Measurements from ENCODE around the gene ZNF583.

The ZNF583 gene

GRCh38 chr19:56403764-56404704 lies at the start of gene ZNF583:
TSS of gene ZNF583 (plus strand) at chr19:56404332. CDS start at chr19:56407115, 2,783 bp downstream.
- Histone ChIP-seq H3K4me1 (ENCODE audit: control insufficient read depth, insufficient read depth, low read length) (peaks cover 14% of the 10 kb centered on the region), H3K4me3 (ENCODE audit: low read length in 2 of 2) (peak within 1 kb of the TSS; percentile 79 to 97), H3K9ac (ENCODE audit: low read length in 2 of 2) (peak within 1 kb of the TSS; percentile 72 to 96), H3K9me3 (ENCODE audit: control insufficient read depth in 2 of 2, low read length in 2 of 2) (peaks cover 15 to 22% of the 10 kb centered on the region in 2 donors), H3K36me3 (ENCODE audit: control insufficient read depth in 2 of 2, insufficient read depth in 2 of 2, low read length in 2 of 2) (peaks cover 22 to 23% of the 10 kb centered on the region in 2 donors), H3K27me3 (ENCODE audit: control insufficient read depth in 1 of 2, insufficient read depth in 2 of 2, low read length in 2 of 2) (no peaks in the 10 kb centered on the region), H3K27ac (ENCODE audit: low read length) (peak within 1 kb of the TSS; percentile 86)

- Histone ChIP-seq H3K9ac (ENCODE audit: low read length in 2 of 2) (no peak overlapping the region), H3K4me1 (ENCODE audit: control insufficient read depth, insufficient read depth, low read length) (no peaks in the 10 kb centered on the region), H3K4me3 (ENCODE audit: low read length in 2 of 2) (no peak overlapping the region), H3K9me3 (ENCODE audit: control insufficient read depth in 2 of 2, low read length in 2 of 2) (no peaks in the 10 kb centered on the region), H3K27ac (ENCODE audit: low read length) (no peak overlapping the region), H3K36me3 (ENCODE audit: control insufficient read depth in 2 of 2, insufficient read depth in 2 of 2, low read length in 2 of 2) (no peaks in the 10 kb centered on the region), H3K27me3 (ENCODE audit: control insufficient read depth in 1 of 2, insufficient read depth in 2 of 2, low read length in 2 of 2) (no peaks in the 10 kb centered on the region)
Measured at GRCh38 chr19:56355517-56355916, 48.6 kb upstream of the ZNF583 start.

DNA sequence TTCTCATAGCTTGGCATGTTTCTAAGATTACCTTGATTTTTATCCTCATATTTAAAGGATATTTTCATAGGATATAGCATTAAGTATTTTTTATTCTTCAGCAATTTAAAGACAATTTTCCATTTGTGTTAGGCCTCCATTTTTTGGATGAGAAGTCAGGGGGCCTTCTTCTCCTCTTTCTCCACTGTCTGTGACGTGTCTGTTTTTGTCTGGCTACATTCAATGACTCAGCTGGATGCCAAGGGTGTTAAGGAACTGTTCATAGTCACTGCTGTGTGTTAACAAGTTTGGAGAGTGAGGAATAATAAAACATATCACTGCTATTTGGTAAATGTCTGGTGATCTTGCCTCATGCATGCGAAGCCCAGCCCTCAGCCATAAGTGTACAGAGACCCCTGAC lies 47.2 kb upstream of the ZNF583 start:
- H3K4me1 ChIP-seq (ENCODE audit: control insufficient read depth, insufficient read depth, low read length), result no peaks in the 10 kb centered on the region
- no peaks in the 10 kb centered on the region for H3K27me3 ChIP-seq (ENCODE audit: control insufficient read depth in 1 of 2, insufficient read depth in 2 of 2, low read length in 2 of 2)
- H3K27ac ChIP-seq (ENCODE audit: low read length), result no peak overlapping the region
- no peaks in the 10 kb centered on the region for H3K36me3 ChIP-seq (ENCODE audit: control insufficient read depth in 2 of 2, insufficient read depth in 2 of 2, low read length in 2 of 2)
- H3K9ac ChIP-seq (ENCODE audit: low read length in 2 of 2), result no peak overlapping the region
- peaks cover 0 to 3% of the 10 kb centered on the region in 2 donors for H3K9me3 ChIP-seq (ENCODE audit: control insufficient read depth in 2 of 2, low read length in 2 of 2)
- H3K4me3 ChIP-seq (ENCODE audit: low read length in 2 of 2), result no peak overlapping the region

GRCh38 chr19:56360841-56361240 lies 43.3 kb upstream of the ZNF583 start:
- Histone ChIP-seq H3K27ac (ENCODE audit: low read length) (no peak overlapping the region), H3K9me3 (ENCODE audit: control insufficient read depth in 2 of 2, low read length in 2 of 2) (peaks cover 2 to 7% of the 10 kb centered on the region in 2 donors), H3K27me3 (ENCODE audit: control insufficient read depth in 1 of 2, insufficient read depth in 2 of 2, low read length in 2 of 2) (no peaks in the 10 kb centered on the region), H3K4me3 (ENCODE audit: low read length in 2 of 2) (no peak overlapping the region), H3K9ac (ENCODE audit: low read length in 2 of 2) (no peak overlapping the region), H3K36me3 (ENCODE audit: control insufficient read depth in 2 of 2, insufficient read depth in 2 of 2, low read length in 2 of 2) (no peaks in the 10 kb centered on the region), H3K4me1 (ENCODE audit: control insufficient read depth, insufficient read depth, low read length) (no peaks in the 10 kb centered on the region)

DNA sequence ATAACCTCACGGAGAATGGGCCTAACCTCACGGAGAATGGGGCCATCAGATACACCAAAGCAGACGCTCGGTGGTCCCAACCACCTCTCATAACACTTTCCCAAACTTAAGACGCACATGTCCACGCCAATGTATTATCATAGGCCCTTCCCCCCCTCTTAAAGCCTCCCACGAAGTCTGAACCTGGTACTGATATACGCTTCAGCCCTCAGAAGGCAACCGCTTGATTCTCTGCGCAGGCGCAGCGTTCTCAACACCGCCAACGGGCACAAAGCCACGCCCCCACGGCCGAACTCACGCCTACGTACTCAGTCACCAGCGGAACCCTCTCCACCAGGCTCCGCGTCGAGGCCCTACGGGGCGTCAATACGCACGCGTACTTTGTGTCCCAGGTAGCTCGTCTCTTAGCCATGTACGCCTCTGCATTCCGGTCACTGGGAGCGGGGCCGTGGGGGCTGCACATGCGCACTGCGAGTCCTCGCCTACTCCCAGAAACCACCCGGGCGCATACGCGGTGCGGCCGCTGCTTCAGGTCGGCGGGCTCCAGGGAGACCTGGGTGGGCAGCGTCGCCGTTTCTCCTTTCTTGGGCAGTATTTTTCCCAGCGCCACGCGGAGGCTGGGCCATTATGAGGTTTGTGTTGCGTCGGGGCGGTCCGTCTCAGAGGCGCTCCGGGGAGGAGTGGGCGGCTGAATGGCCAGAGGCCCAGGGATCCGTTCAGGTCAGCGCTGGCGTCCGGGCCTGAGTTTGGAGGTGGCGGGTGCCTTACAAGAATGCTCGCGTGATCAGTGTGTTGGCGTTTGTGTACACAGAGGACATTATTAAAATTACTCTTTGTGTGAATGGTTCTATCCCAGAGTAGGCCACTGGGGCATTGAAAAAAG lies 36.1 kb upstream of the ZNF583 start:
- Histone ChIP-seq H3K4me1 (ENCODE audit: control insufficient read depth, insufficient read depth, low read length) (peaks cover 9% of the 10 kb centered on the region), H3K36me3 (ENCODE audit: control insufficient read depth in 2 of 2, insufficient read depth in 2 of 2, low read length in 2 of 2) (peaks cover 3 to 15% of the 10 kb centered on the region in 2 donors)

DNA sequence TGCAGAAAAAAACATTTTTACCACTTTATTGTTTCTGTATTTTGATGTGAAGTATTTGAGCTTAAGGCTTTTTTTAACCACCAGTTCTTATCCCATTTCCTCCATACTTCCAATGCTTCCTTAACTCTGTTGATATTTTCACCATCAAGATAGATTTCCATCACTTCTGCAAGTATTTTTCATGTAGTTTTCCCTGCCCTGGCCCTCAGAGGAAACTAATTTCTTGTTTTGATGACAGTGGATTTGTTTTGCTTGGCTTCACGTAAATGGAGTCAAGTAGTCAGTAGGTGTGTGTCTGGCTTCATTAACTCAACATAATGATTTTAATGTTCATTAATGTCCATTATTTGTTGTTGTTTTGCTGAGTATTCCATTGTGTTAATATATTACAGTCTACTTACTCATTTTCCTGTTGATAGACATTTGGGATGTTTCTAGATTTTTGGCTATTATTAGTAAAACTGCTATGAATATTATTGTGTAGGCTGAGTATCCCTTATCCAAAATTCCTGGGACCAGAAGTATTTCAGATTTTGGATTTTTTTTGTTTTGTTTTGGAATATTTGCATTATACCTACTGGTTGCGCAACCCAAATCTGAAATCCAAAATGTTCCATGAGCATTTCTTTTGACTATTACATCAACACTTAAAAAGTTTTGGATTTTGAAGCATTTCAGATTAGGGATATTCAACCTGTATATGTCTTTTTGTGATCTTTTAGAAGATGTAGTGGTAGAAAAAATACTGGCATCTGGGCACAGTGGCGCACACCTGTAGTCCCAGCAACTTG lies 34.1 kb upstream of the ZNF583 start:
- no peak overlapping the region for H3K9ac ChIP-seq (ENCODE audit: low read length in 2 of 2)
- H3K4me1 ChIP-seq (ENCODE audit: control insufficient read depth, insufficient read depth, low read length), result peaks cover 9% of the 10 kb centered on the region
- peaks cover 23 to 35% of the 10 kb centered on the region in 2 donors for H3K36me3 ChIP-seq (ENCODE audit: control insufficient read depth in 2 of 2, insufficient read depth in 2 of 2, low read length in 2 of 2)
- no peak overlapping the region for H3K4me3 ChIP-seq (ENCODE audit: low read length in 2 of 2)
- no peaks in the 10 kb centered on the region for H3K27me3 ChIP-seq (ENCODE audit: control insufficient read depth in 1 of 2, insufficient read depth in 2 of 2, low read length in 2 of 2)
- H3K9me3 ChIP-seq (ENCODE audit: control insufficient read depth in 2 of 2, low read length in 2 of 2), result peaks cover 0 to 4% of the 10 kb centered on the region in 2 donors
- no peak overlapping the region for H3K27ac ChIP-seq (ENCODE audit: low read length)

More for the DNA sequence above, 36.1 kb upstream of the ZNF583 start:
- peak overlapping the region; percentile 75 to 83 for H3K4me3 ChIP-seq (ENCODE audit: low read length in 2 of 2)
- no peaks in the 10 kb centered on the region for H3K27me3 ChIP-seq (ENCODE audit: control insufficient read depth in 1 of 2, insufficient read depth in 2 of 2, low read length in 2 of 2)
- peak overlapping the region; percentile 84 to 87 for H3K9ac ChIP-seq (ENCODE audit: low read length in 2 of 2)
- H3K27ac ChIP-seq (ENCODE audit: low read length), result peak overlapping the region; percentile 87
- H3K9me3 ChIP-seq (ENCODE audit: control insufficient read depth in 2 of 2, low read length in 2 of 2), result peaks cover under 1 to 4% of the 10 kb centered on the region in 2 donors

GRCh38 chr19:56372281-56372680 lies 31.9 kb upstream of the ZNF583 start:
- Histone ChIP-seq H3K4me1 (ENCODE audit: control insufficient read depth, insufficient read depth, low read length) (peaks cover 9% of the 10 kb centered on the region), H3K4me3 (ENCODE audit: low read length in 2 of 2) (no peak overlapping the region), H3K27me3 (ENCODE audit: control insufficient read depth in 1 of 2, insufficient read depth in 2 of 2, low read length in 2 of 2) (no peaks in the 10 kb centered on the region), H3K36me3 (ENCODE audit: control insufficient read depth in 2 of 2, insufficient read depth in 2 of 2, low read length in 2 of 2) (peaks cover 44 to 50% of the 10 kb centered on the region in 2 donors), H3K9ac (ENCODE audit: low read length in 2 of 2) (no peak overlapping the region), H3K27ac (ENCODE audit: low read length) (no peak overlapping the region), H3K9me3 (ENCODE audit: control insufficient read depth in 2 of 2, low read length in 2 of 2) (peaks cover 5 to 7% of the 10 kb centered on the region in 2 donors)

GRCh38 chr19:56377105-56377924 lies 26.8 kb upstream of the ZNF583 start:
- H3K27ac ChIP-seq (ENCODE audit: low read length), result no peak overlapping the region
- H3K36me3 ChIP-seq (ENCODE audit: control insufficient read depth in 2 of 2, insufficient read depth in 2 of 2, low read length in 2 of 2), result peaks cover 50 to 56% of the 10 kb centered on the region in 2 donors
- H3K9me3 ChIP-seq (ENCODE audit: control insufficient read depth in 2 of 2, low read length in 2 of 2), result peaks cover 5 to 13% of the 10 kb centered on the region in 2 donors
- H3K9ac ChIP-seq (ENCODE audit: low read length in 2 of 2), result no peak overlapping the region
- no peaks in the 10 kb centered on the region for H3K4me1 ChIP-seq (ENCODE audit: control insufficient read depth, insufficient read depth, low read length)
- no peaks in the 10 kb centered on the region for H3K27me3 ChIP-seq (ENCODE audit: control insufficient read depth in 1 of 2, insufficient read depth in 2 of 2, low read length in 2 of 2)
- peak overlapping the region in 1 of 2 donors; percentile 26 for H3K4me3 ChIP-seq (ENCODE audit: low read length in 2 of 2)

DNA sequence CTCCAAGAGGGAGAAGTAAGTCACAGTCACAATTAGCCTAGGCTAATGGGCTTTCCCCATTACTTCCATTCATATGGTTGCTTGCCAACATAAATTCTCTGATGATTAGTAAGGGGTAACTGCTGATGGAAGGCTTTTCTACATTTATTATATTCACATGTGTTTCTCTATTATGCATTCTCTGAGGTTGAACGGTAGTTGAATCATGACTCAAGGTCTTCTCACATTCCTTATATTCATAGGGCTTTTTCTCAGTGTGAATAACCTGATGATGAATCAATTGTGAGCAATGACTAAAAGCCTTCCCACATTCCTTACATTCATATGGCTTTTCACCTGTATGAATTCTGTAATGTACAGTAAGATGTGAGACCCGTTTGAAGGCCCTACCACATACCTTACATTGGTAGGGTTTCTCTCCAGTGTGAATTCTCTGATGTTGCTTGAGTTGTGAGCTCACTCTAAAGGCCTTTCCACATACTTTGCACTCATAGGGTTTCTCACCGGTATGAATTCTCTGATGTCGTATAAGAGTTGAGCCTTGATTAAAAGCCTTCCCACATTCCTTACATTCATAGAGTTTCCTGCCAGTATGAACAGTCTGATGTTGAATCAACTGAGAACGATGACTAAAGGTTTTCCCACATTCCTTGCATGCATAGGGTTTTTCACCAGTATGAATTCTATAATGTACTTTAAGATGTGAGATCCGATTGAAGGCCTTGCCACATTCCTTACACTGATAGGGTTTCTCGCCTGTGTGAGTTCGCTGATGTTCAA lies 20.1 kb upstream of the ZNF583 start:
- Histone ChIP-seq H3K27me3 (ENCODE audit: control insufficient read depth in 1 of 2, insufficient read depth in 2 of 2, low read length in 2 of 2) (no peaks in the 10 kb centered on the region), H3K4me3 (ENCODE audit: low read length in 2 of 2) (no peak overlapping the region), H3K4me1 (ENCODE audit: control insufficient read depth, insufficient read depth, low read length) (no peaks in the 10 kb centered on the region), H3K9me3 (ENCODE audit: control insufficient read depth in 2 of 2, low read length in 2 of 2) (peaks cover 0 to 3% of the 10 kb centered on the region in 2 donors), H3K9ac (ENCODE audit: low read length in 2 of 2) (no peak overlapping the region), H3K36me3 (ENCODE audit: control insufficient read depth in 2 of 2, insufficient read depth in 2 of 2, low read length in 2 of 2) (peaks cover 14 to 25% of the 10 kb centered on the region in 2 donors), H3K27ac (ENCODE audit: low read length) (no peak overlapping the region)

Data from stomach smooth muscle (tissue), 2 donors.